GM21367 (cell line): ENCODE data around the gene GABBR2.

Experiments used
- ATAC-seq: cut with Tn5 transposase; IDR thresholded peaks from one replicate; pipeline ENCODE4 v1.9.1; 2021; ENCODE audit not compliant: unreplicated experiment

The GABBR2 gene

GRCh38 chr9:98572054-98572627 is 136.6 kb downstream of the GABBR2 start:
- no peak for ATAC-seq

DNA sequence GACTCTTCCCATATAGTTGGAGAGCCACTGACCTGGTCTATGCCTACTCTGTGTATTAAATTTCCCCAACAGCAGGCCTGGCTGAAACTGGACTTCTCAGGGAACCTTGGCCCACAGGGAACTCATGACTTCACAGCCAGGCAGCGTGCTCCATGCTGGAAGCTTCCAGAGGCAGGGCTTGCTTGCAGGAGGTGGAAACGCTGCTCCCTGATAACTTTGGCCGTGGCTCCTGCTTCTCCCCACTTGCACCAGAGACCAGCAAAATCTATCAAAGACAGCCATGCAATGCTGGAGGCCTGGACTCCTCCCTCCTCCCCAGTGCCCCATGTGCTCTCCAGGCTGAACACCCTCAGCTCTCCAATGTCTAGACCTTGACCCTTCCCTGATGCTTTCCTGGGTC is 137.1 kb downstream of the GABBR2 start:
- no peak for ATAC-seq

GRCh38 chr9:98570663-98571440 is 137.9 kb downstream of the GABBR2 start:
- ATAC-seq: no peak

DNA sequence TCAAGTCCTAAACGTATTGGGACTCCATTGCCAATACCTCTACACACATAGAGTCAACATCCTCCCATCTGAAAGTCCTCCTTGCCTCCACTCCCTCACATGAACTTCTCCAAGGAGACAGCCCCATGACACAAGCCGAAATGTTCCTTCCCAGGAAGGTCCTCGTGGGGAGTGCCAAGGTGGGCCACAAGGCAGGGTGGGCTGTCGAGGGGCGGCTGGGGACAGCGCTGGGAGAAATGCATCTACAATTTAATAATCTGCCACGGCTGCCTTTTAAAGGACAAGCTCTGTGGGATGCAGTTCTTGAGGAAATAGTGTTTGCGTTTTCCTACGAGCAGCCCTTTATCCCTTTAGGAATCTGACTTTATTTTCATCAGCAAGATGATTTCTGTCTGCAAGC is 138.7 kb downstream of the GABBR2 start:
- ATAC-seq: no peak

DNA sequence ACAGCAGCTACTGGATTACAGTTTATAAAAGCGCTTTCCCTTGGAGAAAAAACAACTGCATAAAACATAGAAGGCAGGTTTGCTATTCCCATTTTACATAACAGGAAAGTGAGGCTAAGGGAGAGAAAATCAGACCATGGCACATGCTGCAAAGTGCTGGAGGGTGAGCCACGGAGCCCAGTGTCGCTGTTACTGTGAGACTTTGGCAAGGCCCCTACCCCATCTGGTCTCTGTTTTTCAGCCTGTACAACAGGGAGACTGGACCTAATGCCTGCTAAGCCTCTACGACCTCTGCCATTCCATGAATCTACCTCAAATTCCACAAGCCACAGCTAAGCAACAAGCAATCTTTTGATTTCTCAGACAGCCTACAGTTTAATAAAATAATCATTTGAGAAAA is 139.2 kb downstream of the GABBR2 start:
- no peak for ATAC-seq

GRCh38 chr9:98568909-98569469 is 139.7 kb downstream of the GABBR2 start:
- no peak for ATAC-seq

- no peak for ATAC-seq
Measured at GRCh38 chr9:98568234-98568908, 140.4 kb downstream of the GABBR2 start.

- no peak for ATAC-seq
Measured at GRCh38 chr9:98567540-98568233, 141.0 kb downstream of the GABBR2 start.

GRCh38 chr9:98565152-98566135 is 143.3 kb downstream of the GABBR2 start:
- no peak for ATAC-seq

GRCh38 chr9:98564714-98565113 is 144.0 kb downstream of the GABBR2 start:
- no peak for ATAC-seq

- no peak for ATAC-seq
Measured at GRCh38 chr9:98563988-98564387, 144.7 kb downstream of the GABBR2 start.

GRCh38 chr9:98563212-98563907 is 145.4 kb downstream of the GABBR2 start:
- no peak for ATAC-seq

DNA sequence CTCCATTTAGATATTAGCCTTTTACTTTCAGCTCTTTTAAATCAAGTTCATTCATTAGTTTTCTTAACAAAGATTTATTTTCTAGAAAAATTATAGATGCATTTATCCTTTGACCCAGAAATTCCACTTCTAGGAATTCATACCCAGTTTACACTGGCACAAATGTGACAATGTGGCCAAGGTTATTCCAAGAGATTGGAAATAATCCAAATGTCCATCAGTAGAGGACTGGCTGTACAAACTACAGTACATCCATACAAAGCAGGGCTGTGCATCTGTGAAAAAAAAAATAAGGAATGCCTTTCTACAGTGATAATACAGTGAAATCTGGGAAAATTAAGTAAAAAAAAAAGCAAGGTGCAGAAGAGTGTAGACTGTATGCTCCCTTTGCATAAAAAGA is 149.2 kb downstream of the GABBR2 start:
- ATAC-seq: no peak

GRCh38 chr9:98558575-98558974 is 150.2 kb downstream of the GABBR2 start:
- ATAC-seq: no peak

- ATAC-seq: no peak
Measured at GRCh38 chr9:98556511-98556910, 152.2 kb downstream of the GABBR2 start.

GRCh38 chr9:98555651-98556465 is 152.9 kb downstream of the GABBR2 start:
- no peak for ATAC-seq

GRCh38 chr9:98554752-98555151 is 154.0 kb downstream of the GABBR2 start:
- ATAC-seq: no peak

DNA sequence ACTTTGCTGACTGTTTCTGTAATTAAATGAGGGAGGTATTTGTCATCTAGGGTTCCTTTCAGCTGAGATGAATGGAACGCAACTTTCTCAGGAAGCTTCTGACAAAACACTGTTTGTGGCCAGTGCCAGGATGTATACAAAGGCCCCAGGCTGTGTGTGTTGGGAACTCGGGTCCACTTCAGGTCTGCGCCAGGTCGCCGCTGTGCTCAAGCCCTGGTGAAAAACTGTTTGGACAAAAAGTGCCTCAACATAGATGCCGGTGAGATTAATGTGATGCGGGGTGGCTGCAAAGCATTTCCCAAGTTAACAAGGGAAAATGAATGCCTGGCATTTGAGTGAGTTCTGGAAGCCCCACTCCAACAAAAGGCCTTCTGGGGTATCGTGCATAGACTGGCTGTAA is 156.4 kb downstream of the GABBR2 start:
- ATAC-seq: no peak
